Uterus (tissue), 4 donors: ENCODE measurements around the gene WDR77. TPM values are rescaled to one million over a fixed set of nuclear protein-coding genes. Genes with fewer than 3 reads are reported as not detected.

Source experiments
- DNase-seq, 2 donors: peaks; one replicate each; pipeline ENCODE4 v3.0.0-alpha.2; 2019 to 2020
- H3K27ac ChIP-seq, 2 donors: fragments of 200-600 bp; sonication (generic); 1 replicate in 1 of 2; 2 replicates in 1 of 2; pipeline ENCODE4 v1.5.1; 2016 to 2018
- H3K27me3 ChIP-seq, 2 donors: fragments of 200-600 bp; sonication (generic); one replicate each; pipeline ENCODE4 v1.5.1; 2018 to 2019; ENCODE audit warnings: control low read depth in 1 of 2
- H3K36me3 ChIP-seq, 2 donors: fragments of 200-600 bp; sonication (generic); one replicate each; pipeline ENCODE4 v1.5.1; 2019; ENCODE audit warnings: control low read depth in 1 of 2
- H3K4me1 ChIP-seq, 2 donors: fragments of 200-600 bp; sonication (generic); one replicate each; pipeline ENCODE4 v1.5.1; 2018 to 2019; ENCODE audit warnings: control low read depth in 1 of 2
- H3K4me3 ChIP-seq, 2 donors: fragments of 200-600 bp; sonication (generic); 1 replicate in 1 of 2; 2 replicates in 1 of 2; pipeline ENCODE4 v1.5.1; 2018 to 2019; ENCODE audit warnings: mild to moderate bottlenecking in 1 of 2
- H3K9me3 ChIP-seq, 2 donors: fragments of 200-600 bp; sonication (generic); one replicate each; pipeline ENCODE4 v1.5.1; 2019; ENCODE audit warnings: control low read depth in 1 of 2
- POLR2A ChIP-seq, 2 donors: fragments of 450-650 bp; IDR thresholded peaks; one replicate each; pipeline ENCODE4 v1.6.1; 2016; ENCODE audit warnings: antibody characterized with exemption in 2 of 2, mild to moderate bottlenecking in 1 of 2, moderate library complexity in 1 of 2
- intact Hi-C: fragments of 100-400 bp; cut with DNase I; formaldehyde crosslinking; loops from one replicate; pipeline ENCODE4 v1.15.1; 2023; ENCODE audit warnings: low total_unique reads
- total RNA-seq, 4 donors: library from RNA; depleted of rRNA in 3 of 4; stranded (reverse); fragments of >200 nt in 3 of 4; gene quantifications; one replicate each; pipeline versions ENCODE4 v1.1.0 to v1.2.4, GENCODE V29; 2014 to 2023
- TF ChIP-seq, protein P1 (sequence below), 4 experiments: fragments of 200-600 bp in 2 of 4; fragments of 450-650 bp in 2 of 4; sonication (generic) in 2 of 4; IDR thresholded peaks; one replicate each; pipeline ENCODE4 v1.5.1; 2016 to 2019; ENCODE audit warnings: antibody characterized with exemption in 4 of 4, mild to moderate bottlenecking in 2 of 4, moderate library complexity in 1 of 4
- donor health status: DM: yes; HTN: yes; CAD: no.

WDR77 gene
- total RNA-seq, 4 donors from 2014 or later: 0.59 to 31.0 (median 17.1) TPM

DNA sequence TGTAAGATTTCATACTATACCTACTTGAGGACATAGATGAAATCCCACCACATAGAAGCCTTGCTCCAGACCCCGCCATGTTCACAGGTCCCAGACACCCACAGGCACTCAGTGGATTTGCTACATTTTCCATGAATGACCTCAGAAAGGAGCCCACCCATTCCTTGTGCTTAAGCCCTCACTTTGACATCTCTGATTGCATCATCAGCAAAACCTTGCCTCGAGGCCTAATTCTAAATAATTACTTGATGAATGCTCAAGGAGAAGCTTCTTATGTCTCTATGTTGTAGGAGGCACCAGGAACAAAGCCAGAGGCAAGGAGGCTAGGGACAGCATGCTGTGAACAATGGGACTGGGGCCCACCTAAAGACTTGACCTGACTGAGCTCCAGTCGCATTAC is 33.6 kb downstream of the WDR77 start:
- intact Hi-C loops: no loop called here
- no peak overlapping the region for H3K4me3 ChIP-seq
- no peak overlapping the region for H3K27ac ChIP-seq
- H3K36me3 ChIP-seq: no peaks in the 10 kb centered on the region
- no peaks in the 10 kb centered on the region for H3K4me1 ChIP-seq
- TF ChIP-seq, protein P1, sequence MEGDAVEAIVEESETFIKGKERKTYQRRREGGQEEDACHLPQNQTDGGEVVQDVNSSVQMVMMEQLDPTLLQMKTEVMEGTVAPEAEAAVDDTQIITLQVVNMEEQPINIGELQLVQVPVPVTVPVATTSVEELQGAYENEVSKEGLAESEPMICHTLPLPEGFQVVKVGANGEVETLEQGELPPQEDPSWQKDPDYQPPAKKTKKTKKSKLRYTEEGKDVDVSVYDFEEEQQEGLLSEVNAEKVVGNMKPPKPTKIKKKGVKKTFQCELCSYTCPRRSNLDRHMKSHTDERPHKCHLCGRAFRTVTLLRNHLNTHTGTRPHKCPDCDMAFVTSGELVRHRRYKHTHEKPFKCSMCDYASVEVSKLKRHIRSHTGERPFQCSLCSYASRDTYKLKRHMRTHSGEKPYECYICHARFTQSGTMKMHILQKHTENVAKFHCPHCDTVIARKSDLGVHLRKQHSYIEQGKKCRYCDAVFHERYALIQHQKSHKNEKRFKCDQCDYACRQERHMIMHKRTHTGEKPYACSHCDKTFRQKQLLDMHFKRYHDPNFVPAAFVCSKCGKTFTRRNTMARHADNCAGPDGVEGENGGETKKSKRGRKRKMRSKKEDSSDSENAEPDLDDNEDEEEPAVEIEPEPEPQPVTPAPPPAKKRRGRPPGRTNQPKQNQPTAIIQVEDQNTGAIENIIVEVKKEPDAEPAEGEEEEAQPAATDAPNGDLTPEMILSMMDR (IDR thresholded peaks at IDR 0.05): no peak
- TF ChIP-seq POLR2A (IDR thresholded peaks at IDR 0.05): no peak
- H3K27me3 ChIP-seq: no peaks in the 10 kb centered on the region
- DNase-seq: no peak
- no peaks in the 10 kb centered on the region for H3K9me3 ChIP-seq

- Histone ChIP-seq H3K36me3 (no peaks in the 10 kb centered on the region), H3K9me3 (no peaks in the 10 kb centered on the region), H3K27ac (no peak overlapping the region), H3K4me1 (no peaks in the 10 kb centered on the region), H3K27me3 (no peaks in the 10 kb centered on the region), H3K4me3 (no peak overlapping the region)
- intact Hi-C loops: no loop called here
- TF ChIP-seq POLR2A (IDR thresholded peaks at IDR 0.05): no peak
- TF ChIP-seq, protein P1 (IDR thresholded peaks at IDR 0.05): no peak
- DNase-seq: no peak
These were observed 34.3 kb downstream of the WDR77 start for GRCh38 chr1:111414756-111415155.

- Histone ChIP-seq H3K9me3 (no peaks in the 10 kb centered on the region), H3K27ac (no peak overlapping the region), H3K36me3 (no peaks in the 10 kb centered on the region), H3K27me3 (no peaks in the 10 kb centered on the region), H3K4me3 (no peak overlapping the region), H3K4me1 (no peaks in the 10 kb centered on the region)
- TF ChIP-seq POLR2A (IDR thresholded peaks at IDR 0.05): no peak
- TF ChIP-seq, protein P1 (IDR thresholded peaks at IDR 0.05): no peak
- intact Hi-C loops: no loop called here
- no peak for DNase-seq
These were observed 36.2 kb downstream of the WDR77 start for GRCh38 chr1:111412839-111413238.

DNA sequence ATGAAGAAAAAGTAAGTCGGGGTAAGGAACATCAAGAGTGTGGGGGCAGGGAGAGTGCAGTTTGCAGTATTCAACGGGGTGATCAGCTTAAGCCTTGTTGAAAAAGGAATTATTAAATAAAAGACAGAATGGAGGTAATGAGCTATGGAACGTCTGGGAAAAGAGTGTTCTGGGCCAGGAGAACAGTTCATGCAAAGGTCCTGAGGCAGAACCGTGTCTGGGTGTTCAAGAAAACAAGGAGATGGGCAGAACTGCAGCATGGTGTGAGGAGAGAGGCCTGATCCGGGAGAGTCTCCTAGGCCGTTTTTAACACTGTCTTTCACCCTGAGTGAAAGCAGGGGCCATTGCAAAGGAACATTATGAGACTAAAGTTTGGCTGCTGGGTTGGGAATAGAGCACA is 41.8 kb downstream of the WDR77 start:
- TF ChIP-seq, protein P1 (IDR thresholded peaks at IDR 0.05): no peak
- no peak for TF ChIP-seq POLR2A (IDR thresholded peaks at IDR 0.05)
- DNase-seq: no peak

DNA sequence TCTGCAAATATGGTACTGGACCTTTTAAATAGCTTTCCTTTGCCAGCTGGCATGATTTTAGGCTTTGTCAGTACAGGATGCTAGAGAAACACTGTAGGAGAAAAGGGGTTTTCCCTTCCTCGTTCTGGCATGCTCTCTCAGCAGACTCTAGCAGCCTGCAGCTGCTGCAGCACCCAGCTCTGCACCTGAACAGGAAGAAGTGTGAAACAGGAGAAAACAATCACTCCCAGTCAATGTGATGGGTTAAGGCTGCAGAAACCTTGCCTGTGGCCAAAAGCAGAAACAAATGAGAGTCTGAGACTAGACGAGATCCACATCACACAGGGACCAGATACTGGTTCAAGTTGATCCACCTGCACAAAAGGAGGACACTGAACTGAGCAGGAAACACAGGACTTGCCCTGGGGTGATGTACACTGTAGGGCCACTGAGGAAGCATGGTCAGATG is 42.7 kb downstream of the WDR77 start:
- H3K27me3 ChIP-seq: no peaks in the 10 kb centered on the region
- DNase-seq: peak in 1 of 2 donors; percentile 27
- H3K27ac ChIP-seq: no peak overlapping the region
- no peaks in the 10 kb centered on the region for H3K4me1 ChIP-seq
- H3K36me3 ChIP-seq: no peaks in the 10 kb centered on the region
- no peaks in the 10 kb centered on the region for H3K9me3 ChIP-seq
- H3K4me3 ChIP-seq: no peak overlapping the region
- intact Hi-C loops: no loop called here
- TF ChIP-seq POLR2A (IDR thresholded peaks at IDR 0.05): no peak

More for the DNA sequence above, 41.8 kb downstream of the WDR77 start:
- Histone ChIP-seq H3K9me3 (no peaks in the 10 kb centered on the region), H3K4me1 (no peaks in the 10 kb centered on the region), H3K36me3 (no peaks in the 10 kb centered on the region), H3K27me3 (no peaks in the 10 kb centered on the region), H3K27ac (no peak overlapping the region), H3K4me3 (no peak overlapping the region)
- intact Hi-C loops: no loop called here

- intact Hi-C loops: no loop called here
- TF ChIP-seq, protein P1 (IDR thresholded peaks at IDR 0.05): no peak
- no peak for TF ChIP-seq POLR2A (IDR thresholded peaks at IDR 0.05)
- H3K4me1 ChIP-seq: no peaks in the 10 kb centered on the region
- no peaks in the 10 kb centered on the region for H3K27me3 ChIP-seq
- no peaks in the 10 kb centered on the region for H3K36me3 ChIP-seq
- H3K9me3 ChIP-seq: no peaks in the 10 kb centered on the region
- DNase-seq: no peak
- no peak overlapping the region for H3K27ac ChIP-seq
- no peak overlapping the region for H3K4me3 ChIP-seq
These were observed 44.5 kb downstream of the WDR77 start for GRCh38 chr1:111404588-111404987.
